HL-60 (cell line): ENCODE results near the gene ZNF410.

Source experiments
- GABPA ChIP-seq: IDR thresholded peaks from 2 replicates; pipeline ENCODE4 v1.6.1; 2012; ENCODE audit warnings: low read depth
- TF ChIP-seq, protein P1 (sequence below): IDR thresholded peaks from one replicate; pipeline ENCODE4 v1.5.1; 2011; ENCODE audit warnings: low read length, control low read depth, inconsistent platforms; ENCODE audit not compliant: insufficient read depth

DNA sequence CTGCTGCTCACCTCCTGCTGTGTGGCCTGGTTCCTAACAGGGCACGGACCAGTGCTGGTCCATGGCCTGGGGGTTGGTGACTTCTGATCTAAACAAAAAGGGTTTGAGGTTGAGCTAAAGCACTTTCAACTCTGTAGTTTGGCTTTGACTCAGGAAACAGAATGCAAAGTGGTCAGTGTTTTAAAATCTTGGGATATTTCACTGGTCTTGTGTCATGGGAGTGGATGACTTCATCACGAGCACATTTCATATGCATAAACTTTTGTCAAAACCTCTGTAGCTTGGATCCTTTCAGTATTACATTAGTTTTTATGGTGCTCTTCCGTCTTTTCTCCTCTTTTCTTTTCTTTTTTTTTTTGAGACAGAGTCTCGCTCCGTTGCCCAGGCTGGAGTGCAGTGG is 37.7 kb downstream of the ZNF410 start:
- TF ChIP-seq, protein P1, sequence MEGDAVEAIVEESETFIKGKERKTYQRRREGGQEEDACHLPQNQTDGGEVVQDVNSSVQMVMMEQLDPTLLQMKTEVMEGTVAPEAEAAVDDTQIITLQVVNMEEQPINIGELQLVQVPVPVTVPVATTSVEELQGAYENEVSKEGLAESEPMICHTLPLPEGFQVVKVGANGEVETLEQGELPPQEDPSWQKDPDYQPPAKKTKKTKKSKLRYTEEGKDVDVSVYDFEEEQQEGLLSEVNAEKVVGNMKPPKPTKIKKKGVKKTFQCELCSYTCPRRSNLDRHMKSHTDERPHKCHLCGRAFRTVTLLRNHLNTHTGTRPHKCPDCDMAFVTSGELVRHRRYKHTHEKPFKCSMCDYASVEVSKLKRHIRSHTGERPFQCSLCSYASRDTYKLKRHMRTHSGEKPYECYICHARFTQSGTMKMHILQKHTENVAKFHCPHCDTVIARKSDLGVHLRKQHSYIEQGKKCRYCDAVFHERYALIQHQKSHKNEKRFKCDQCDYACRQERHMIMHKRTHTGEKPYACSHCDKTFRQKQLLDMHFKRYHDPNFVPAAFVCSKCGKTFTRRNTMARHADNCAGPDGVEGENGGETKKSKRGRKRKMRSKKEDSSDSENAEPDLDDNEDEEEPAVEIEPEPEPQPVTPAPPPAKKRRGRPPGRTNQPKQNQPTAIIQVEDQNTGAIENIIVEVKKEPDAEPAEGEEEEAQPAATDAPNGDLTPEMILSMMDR = no peak
- TF ChIP-seq GABPA = no peak
